K562 (cell line): ENCODE results near the gene ZP1. TPM values are rescaled to one million over a fixed set of nuclear protein-coding genes. Genes with fewer than 3 reads are reported as not detected.

Experiments used
- ARID2 ChIP-seq: fragments of 450-650 bp; IDR thresholded peaks from 2 replicates; pipeline ENCODE4 v1.6.1; 2017; ENCODE audit warnings: antibody characterized with exemption, mild to moderate bottlenecking
- ATF1 ChIP-seq, 2 experiments: fragments of 450-650 bp in 1 of 2; IDR thresholded peaks; 2 replicates each; pipeline ENCODE4 v1.6.1; 2016; ENCODE audit warnings: missing compliant biosample characterization in 1 of 2, missing genetic modification characterization in 1 of 2
- BRCA1 ChIP-seq, 2 experiments: fragments of 450-650 bp in 1 of 2; sonication (generic) in 1 of 2; formaldehyde crosslinking in 1 of 2; IDR thresholded peaks; 2 replicates each; pipeline versions ENCODE4 v1.5.0 to v1.6.1; 2017 to 2020; ENCODE audit warnings: mild to moderate bottlenecking in 1 of 2, missing genetic modification reagents in 1 of 2
- ELK1 ChIP-seq: sonication (generic); formaldehyde crosslinking; IDR thresholded peaks from 2 replicates; pipeline ENCODE4 v1.8.1; 2022; ENCODE audit warnings: missing genetic modification reagents
- HDAC3 ChIP-seq: fragments of 450-650 bp; IDR thresholded peaks from 2 replicates; pipeline ENCODE4 v1.6.1; 2018; ENCODE audit warnings: borderline replicate concordance, mild to moderate bottlenecking, moderate library complexity; ENCODE audit not compliant: partially characterized antibody
- HDAC8 ChIP-seq: fragments of 450-650 bp; IDR thresholded peaks from 2 replicates; pipeline ENCODE4 v1.6.1; 2016; ENCODE audit warnings: mild to moderate bottlenecking, missing genetic modification characterization, moderate library complexity, missing compliant biosample characterization
- KDM5B ChIP-seq: fragments of 200-600 bp; sonication (generic); IDR thresholded peaks from 2 replicates; pipeline ENCODE4 v1.6.1; 2012; ENCODE audit warnings: low read depth, mild to moderate bottlenecking, moderate library complexity, low read length, control low read depth, inconsistent platforms; ENCODE audit not compliant: insufficient replicate concordance
- MNT ChIP-seq, 2 experiments: fragments of 450-650 bp; conservative IDR thresholded peaks; 2 replicates each; pipeline ENCODE4 v1.6.1; 2017; ENCODE audit warnings: mild to moderate bottlenecking in 2 of 2, moderate library complexity in 2 of 2
- NR2C1 ChIP-seq, 2 experiments: fragments of 450-650 bp; IDR thresholded peaks; 2 replicates each; pipeline ENCODE4 v1.6.1; 2017; ENCODE audit warnings: mild to moderate bottlenecking in 2 of 2, antibody characterized with exemption in 1 of 2, inconsistent platforms in 1 of 2, missing compliant biosample characterization in 1 of 2, missing genetic modification characterization in 1 of 2
- PKNOX1 ChIP-seq: fragments of 450-650 bp; IDR thresholded peaks from 2 replicates; pipeline ENCODE4 v1.6.1; 2016
- POLR2G ChIP-seq: fragments of 200-400 bp; formaldehyde crosslinking; IDR thresholded peaks from 2 replicates; pipeline ENCODE4 v1.6.1; 2017; ENCODE audit warnings: low read depth, mild to moderate bottlenecking, antibody characterized with exemption, low read length, moderate library complexity
- PTTG1 ChIP-seq: fragments of 450-650 bp; IDR thresholded peaks from 2 replicates; pipeline ENCODE4 v1.6.1; 2016; ENCODE audit warnings: low read depth, mild to moderate bottlenecking, missing genetic modification characterization, missing compliant biosample characterization
- RERE ChIP-seq: sonication (generic); formaldehyde crosslinking; IDR thresholded peaks from 2 replicates; pipeline ENCODE4 v1.8.0; 2023; ENCODE audit warnings: missing genetic modification reagents, mild to moderate bottlenecking, borderline replicate concordance
- SMAD2 ChIP-seq: fragments of 150-350 bp; IDR thresholded peaks from 2 replicates; pipeline ENCODE4 v1.6.1; 2014; ENCODE audit warnings: low read depth, mild to moderate bottlenecking, low read length
- TCF3 ChIP-seq: sonication (generic); formaldehyde crosslinking; IDR thresholded peaks from 2 replicates; pipeline ENCODE4 v1.4.0; 2020; ENCODE audit warnings: mild to moderate bottlenecking, missing genetic modification reagents
- ZNF507 ChIP-seq: conservative IDR thresholded peaks from 2 replicates; pipeline ENCODE4 v1.6.1; 2017; ENCODE audit warnings: missing genetic modification characterization, missing compliant biosample characterization
- ZNF77 ChIP-seq: fragments of 250-450 bp; sonication (Bioruptor Pico); IDR thresholded peaks from 2 replicates; pipeline ENCODE4 v1.5.0; 2020
- polyA plus RNA-seq, 8 experiments: library from polyadenylated mRNA; depleted of rRNA in 4 of 8; stranded (reverse) in 5 of 8; unstranded in 3 of 8; fragments of >200 nt; fragmentation: Nextera tagmentation in 2 of 8; fragmentation: Illumina TruSeq in 1 of 8; extraction: Ambion mirVana in 2 of 8; extraction: Trizol in 1 of 8; gene quantifications; 2 replicates each; pipeline versions ENCODE4 v1.2.1 to v1.2.3, GENCODE V29; 2011 to 2014; ENCODE audit warnings: inconsistent platforms in 1 of 8, missing spikeins in 1 of 8
- total RNA-seq, 7 experiments: library from RNA; depleted of rRNA in 6 of 7; stranded (reverse); fragments of >200 nt in 6 of 7; fragmentation: Illumina TruSeq in 2 of 7; extraction: Trizol in 2 of 7; gene quantifications; 2 replicates each; pipeline versions ENCODE4 v1.2.1 to v1.2.3, GENCODE V29; 2011 to 2021; ENCODE audit warnings: low replicate concordance in 1 of 7

The ZP1 gene
- total and polyA plus RNA-seq, 9 of the 15 experiments (the other 6 are each of a cell fraction or from before 2014, with no cell fraction given) = 0.11 to 0.15 TPM; not detected in 7

GRCh38 chr11:60913793-60914632 is 46.7 kb downstream of the ZP1 start, which contains the start of gene TMEM109 (continued):
- TF ChIP-seq RERE (CRISPR knock-in tag) (no peak), TCF3 (CRISPR knock-in tag) (no peak), PKNOX1 (no peak), ZNF77 (CRISPR knock-in tag) (no peak), KDM5B (peak; percentile 38), ARID2 (no peak), POLR2G (peak; percentile 83), MNT (conservative IDR thresholded peaks at IDR 0.05) (peak; percentile 59 to 72), HDAC3 (no peak), ZNF507 (tag) (no peak), ATF1 (CRISPR knock-in tag; IDR thresholded peaks at IDR 0.05) (no peak), ATF1 (tag; IDR thresholded peaks at IDR 0.05) (peak; percentile 73), ELK1 (CRISPR knock-in tag) (no peak), HDAC8 (peak; percentile 80), SMAD2 (no peak), BRCA1 (IDR thresholded peaks at IDR 0.05) (no peak), BRCA1 (CRISPR knock-in tag; IDR thresholded peaks at IDR 0.05) (0 out of 2 replicates have a peak, but pooled peaks have one; percentile 65), NR2C1 (IDR thresholded peaks at IDR 0.05) (no peak; the same call in 1 of the 2 replicates), NR2C1 (tag; IDR thresholded peaks at IDR 0.05) (peak; percentile 75), PTTG1 (no peak)
